Activated T-cell treated with anti-CD3 and anti-CD28 coated beads, Interleukin-2, amount 50 U/mL, for 48 hours (primary cell): ENCODE data around the gene EBF3.
"Not testable (repeated sequence)": the region's sequence is repeated elsewhere in the genome, so short reads cannot be mapped to it uniquely, and the experiment has no call there.

ENCODE experiments used
- DNase-seq, 2 experiments: peaks; one replicate each; pipeline ENCODE4 v3.0.0-alpha.2; 2020

Gene EBF3

DNA sequence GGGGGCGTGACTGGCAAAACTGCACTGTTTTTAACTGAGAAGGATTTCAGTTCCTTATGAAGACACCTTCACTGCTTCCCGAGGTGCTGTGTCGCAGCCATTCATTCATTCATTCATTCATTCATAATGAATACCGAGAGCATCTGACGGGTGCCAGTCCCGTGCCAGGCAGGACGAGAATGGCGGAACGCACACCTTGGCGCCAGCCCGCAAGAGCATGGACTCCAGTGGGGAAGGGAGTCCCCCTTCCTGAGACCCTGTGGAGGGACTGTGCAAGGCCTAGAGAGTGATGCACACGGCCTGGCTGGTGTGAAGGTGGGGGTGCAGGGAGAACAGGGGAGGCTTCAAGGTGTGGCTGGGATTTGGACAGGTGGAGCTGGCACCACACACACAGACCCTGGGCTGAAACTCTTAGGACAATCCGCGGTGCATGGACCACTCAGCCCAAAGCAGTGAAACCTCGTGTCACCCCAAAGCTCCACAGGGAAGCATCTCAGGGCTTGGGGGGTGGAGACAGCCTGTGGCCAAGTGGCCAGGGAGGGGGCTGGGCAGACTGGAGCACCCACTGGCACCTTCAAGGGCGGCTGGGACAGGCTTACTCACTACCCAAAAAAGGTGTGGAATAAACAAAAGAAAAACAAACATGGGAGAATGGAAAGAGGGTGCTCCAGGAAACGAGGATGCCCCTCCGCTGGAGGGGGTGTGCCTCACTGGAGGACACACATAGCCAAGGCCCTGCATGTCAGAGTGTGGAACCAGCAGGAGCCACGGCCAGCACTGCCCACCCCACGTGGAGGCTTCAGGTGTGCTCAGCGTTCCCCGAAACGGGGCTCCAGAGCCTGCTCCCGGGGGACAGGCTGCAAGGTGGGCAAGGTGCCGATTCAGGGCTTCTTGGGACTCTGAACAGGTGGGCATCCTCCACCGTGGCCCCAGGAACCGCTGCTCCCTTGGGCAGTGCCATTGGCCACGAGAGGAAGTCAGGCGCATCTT lies 37.7 kb downstream of the EBF3 start:
- DNase-seq: no peak

DNA sequence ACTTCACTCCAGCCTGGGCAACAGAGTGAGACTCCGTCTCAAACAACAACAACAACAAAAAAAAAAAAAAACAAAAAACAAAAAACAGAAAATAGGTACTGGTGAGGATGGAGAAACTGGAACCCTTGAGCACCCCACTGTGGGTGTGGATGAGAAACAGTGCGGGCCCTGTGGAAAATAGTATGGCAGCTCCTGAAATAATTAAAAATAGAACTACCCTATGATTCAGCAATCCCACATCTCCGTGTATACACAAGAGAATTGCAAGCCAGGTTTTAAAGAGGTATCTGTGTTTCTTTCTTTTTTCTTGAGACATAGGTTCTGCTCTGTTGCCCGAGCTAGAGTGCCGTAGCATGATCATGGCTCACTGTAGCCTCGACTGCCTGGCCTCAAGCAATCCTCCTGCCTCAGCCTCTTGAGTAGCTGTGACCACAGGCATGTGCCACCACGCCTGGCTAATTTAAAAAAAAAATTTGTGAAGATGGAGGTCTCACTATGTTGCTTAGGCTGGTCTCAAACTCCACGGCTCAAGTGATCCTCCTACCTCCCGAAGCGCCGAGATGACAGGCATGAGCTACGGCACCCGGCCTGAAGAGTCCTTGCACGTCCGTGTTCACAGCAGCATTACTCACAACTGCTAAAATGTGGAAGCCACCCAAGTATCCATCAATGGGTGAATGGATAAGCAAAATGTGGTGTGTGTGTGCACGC lies 39.5 kb downstream of the EBF3 start:
- DNase-seq: no peak

DNA sequence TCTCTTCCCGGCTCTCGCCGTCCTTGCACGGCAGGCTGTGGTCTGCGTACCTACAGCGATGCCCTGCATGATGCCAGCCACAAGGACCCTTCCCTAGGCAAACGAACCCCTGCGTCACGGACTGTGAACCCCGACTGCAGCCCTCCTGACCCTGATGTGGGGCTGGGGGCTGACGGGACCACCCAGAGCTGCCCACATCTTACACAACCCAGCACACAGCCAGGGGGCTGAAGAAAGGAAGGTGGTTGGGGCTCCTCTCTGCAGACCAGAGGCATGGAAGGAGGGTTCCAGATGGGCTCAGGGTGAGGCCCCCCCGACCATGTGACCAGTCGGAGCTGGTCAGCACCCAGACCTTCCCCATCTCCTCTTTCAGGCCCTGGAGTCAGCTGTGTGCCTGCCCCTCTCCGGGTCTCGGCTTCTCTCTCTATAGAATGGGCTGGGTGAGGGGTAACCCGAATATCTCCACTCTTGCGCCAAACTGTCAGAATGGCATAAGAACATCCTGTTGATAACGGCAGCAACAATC lies 41.4 kb downstream of the EBF3 start:
- DNase-seq: no peak

DNA sequence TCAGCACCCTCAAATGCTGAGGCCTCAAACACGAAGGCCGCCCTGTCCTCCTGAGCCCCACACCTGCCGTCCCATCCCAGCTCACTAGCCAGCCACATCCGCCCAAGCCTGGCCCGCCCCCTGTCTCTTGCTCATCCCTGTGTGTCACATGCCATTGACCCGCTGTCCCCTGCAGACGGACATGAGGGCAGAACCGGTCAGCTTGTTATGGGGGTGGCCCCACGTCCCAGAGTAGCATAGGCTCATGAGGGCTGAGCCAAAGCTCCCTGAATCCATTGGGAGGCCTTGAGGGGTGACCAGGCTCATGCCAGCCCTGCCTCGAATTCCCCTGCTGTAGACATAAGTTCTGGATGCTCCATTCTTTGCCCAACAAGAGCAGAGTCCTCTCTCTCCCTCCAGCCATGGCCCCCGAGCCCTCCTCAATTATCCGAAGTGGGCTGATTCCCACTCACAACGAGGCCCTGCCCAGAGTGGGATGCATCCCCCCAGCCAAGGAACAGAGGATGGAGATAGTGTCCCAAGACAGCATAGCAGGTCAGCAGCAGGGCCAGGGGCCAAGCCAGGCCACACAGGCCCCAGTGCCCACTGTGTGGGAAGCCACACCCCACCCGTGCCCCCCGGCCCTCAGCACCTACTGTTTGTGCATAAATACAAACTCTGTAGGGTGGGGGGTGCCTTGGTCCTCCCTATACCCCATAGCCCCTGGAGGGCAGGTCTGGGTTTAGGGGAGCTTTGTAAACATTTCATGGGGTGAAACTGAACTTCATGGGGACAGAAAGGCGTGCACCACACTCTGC lies 42.1 kb downstream of the EBF3 start:
- DNase-seq: no peak

DNA sequence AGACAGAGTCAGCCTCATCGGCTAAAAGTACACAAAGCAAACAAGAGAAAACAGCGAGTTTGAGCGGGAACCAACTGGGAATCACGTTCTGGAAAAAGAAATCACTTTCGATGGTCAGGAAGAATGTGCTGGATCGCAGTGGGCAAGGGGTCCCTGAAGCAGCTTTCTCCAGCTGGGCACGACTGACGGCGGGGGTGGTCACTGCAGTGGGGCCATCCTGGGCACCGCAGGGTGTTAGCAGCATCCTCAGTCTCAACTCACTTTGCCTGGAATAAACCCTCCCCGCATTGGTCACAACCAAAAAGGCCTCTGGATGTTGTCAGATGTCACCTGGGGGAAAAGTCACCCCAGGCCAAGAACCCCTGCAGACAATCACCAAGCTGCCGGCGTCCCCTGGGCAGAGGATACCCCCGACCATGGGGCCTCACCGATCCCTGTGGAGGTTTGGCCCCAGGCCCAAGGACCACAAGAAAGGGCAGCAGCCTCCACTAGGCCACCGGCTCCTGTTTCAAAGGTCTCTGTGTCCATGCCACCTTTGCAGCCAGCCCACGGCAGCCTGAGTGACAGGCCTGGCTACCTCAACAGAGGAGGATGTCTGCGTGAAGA lies 42.9 kb downstream of the EBF3 start:
- no peak for DNase-seq

DNA sequence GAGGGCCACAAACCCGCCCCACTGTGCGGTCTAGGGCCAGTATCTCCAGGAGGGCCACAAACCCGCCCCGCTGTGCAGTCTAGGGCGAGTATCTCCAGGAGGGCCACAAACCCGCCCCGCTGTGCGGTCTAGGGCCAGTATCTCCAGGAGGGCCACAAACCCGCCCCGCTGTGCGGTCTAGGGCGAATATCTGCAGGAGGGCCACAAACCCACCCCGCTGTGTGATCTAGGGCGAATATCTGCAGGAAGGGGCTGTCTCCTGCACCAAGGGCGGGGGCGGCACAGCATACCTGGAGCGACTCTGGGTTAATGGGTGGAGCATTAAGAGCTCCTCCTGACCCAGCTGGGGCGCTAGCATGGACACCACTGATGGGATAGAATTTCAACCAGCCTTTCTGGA lies 43.9 kb downstream of the EBF3 start:
- not testable (repeated sequence) for DNase-seq

DNA sequence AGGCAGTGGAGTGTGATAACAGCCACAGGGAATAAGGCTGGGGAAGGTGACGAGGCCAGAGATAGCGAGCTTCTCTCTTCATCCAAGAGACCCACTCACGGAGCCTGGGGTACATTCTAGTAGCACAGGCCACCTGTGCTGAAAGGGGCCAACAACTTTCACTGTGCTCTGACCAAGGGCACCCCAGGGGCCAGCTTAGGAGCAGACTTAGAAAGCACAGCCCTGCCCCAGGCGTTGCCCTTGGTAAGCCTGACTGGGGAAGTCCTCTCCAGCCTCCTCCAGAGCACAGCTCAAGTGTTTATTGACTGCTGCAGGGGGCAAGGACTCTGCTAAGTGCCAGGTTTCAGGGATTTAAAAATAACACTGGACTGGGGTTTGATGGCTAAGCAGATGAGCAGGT lies 44.7 kb downstream of the EBF3 start:
- no peak for DNase-seq

GRCh38 chr10:129918836-129919235 lies 45.2 kb downstream of the EBF3 start:
- DNase-seq: no peak

DNA sequence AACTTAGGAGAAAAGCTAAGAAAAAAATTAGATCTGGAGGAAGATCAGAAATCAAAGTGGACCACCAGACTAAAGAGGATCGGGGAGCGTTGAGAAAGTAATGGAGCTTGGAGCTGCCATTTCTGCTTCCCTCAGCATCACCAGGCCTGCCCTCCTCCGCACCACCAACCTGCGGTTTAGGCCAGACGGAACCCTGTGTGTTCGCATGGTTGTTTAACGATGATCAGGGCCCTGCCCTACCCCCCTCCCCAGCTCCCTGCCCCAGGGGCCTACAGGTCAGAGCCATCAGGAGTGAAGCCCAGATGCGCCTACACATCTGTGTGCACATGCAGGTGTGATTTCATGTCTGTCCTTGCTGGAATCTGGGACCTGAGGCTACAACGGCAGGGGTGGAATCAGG lies 45.7 kb downstream of the EBF3 start:
- no peak for DNase-seq

- DNase-seq: no peak
These were observed 46.1 kb downstream of the EBF3 start for GRCh38 chr10:129917936-129918335.

DNA sequence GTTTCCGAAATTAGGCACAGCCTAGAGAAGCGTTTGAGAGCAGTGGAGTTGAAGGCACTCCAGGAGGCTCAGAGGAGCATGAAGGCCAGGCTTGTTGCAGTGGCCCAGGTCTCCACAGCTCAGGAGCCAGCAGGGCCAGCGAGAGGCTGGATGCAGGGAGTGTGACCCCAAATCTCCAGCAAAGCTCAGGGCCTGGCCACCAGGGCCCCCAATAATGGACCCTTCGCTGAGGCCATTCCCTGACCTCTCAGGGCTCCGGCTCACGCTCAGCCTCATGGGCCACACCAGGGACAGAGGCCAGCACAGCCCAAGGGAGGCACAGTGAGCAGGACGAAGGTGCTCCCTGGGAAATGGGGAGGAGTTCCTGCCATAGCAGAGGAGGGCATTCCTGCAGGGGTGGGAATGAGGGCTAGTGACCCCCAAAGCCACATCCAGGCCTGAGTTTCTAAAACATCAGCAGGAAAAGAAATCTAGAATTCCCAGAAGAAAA lies 47.5 kb downstream of the EBF3 start:
- no peak for DNase-seq

DNA sequence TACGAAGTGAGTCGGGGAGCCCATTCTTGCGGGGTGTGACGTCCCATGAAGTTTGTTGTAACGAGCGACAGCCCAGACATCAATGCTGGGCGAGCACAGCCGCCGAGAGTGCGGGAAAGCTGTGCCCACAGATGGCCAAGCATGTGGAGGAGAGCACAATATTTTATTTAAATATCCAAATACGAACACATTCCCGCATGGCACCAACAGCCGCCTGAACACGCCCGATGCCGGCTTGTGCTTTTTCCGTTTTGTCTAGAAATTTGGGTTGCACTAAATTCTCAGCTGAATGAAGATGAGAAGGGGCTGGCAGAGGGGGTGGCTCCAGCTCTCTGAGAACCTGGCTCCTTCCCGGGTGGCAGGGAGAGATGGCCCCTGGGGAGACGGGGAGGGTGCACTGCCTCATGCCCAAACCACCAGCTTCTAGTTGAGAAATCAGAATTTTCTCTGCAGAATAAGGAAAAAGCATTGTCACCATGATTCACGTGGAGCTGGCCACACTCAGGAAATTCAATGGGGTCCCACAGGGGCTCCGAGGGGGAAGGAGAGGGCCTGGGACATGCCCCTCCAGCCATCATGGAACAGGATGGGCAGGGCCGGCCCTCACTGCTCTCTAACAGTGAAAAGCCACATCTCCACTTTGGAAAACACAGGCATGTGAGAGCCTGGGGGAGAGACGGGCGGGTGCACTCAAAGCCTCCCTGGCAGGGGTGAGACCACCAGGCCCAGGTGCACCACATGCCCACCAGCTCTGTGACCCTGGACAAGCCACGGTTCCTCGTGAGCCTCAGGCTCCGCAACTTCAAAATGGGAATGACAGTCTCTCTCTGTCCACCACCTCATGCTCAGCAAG lies 48.3 kb downstream of the EBF3 start:
- no peak for DNase-seq

DNA sequence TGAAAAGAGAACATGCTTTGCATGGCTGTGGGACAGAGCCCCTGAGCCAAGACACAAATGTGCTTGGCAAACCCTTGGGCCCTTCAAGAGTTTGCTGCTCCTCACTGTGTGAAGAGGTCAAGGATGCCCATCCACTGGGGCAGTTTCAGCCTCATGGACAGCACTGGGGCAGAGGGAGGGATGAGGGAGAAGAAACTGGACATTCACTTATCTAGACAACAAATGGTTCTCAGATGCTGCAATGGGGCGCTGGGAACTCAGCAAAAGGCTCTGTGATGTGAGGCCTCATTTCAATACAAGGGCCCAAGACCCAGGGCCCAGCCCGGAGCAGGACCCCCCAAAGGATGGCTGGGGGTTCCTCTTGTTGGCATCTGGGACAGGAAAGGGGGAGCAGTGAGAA lies 49.1 kb downstream of the EBF3 start:
- no peak for DNase-seq

DNA sequence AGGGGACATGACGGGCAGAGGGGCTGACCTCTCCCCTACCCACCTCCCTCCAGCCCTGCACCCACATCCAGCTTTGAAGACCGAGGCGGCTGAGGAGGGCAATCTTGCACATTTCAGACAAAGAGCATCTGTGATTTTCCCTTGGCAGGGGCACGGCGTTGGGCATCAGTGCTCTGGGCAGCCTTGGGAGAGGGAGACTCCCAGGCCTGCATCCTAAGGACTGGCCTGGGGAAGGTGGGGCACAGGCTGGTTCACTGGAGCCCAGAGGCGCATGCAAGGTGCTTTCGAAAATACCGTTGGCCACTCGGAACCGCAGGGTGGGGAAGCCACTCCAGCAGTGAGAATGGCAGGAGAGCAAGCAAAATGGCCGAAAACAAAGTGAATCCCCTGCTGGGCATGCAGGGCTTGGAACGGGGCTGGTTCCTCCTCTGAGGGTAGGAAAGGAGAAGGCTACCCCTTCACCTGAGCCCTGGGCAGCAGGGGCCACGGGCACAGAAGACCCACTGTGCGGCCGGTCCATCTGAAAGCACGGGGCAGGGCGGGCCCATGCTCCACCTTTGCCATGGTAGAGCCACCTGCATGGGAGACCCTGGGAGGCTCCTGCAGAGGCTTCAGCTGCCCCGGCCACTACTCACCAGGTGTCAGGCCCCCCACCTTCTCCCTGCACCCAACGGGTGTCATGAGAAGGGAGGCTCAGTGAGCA lies 49.8 kb downstream of the EBF3 start:
- DNase-seq: no peak

GRCh38 chr10:129912986-129913695 lies 50.9 kb downstream of the EBF3 start:
- no peak for DNase-seq

- DNase-seq: no peak
These were observed 51.7 kb downstream of the EBF3 start for GRCh38 chr10:129912166-129912917.

DNA sequence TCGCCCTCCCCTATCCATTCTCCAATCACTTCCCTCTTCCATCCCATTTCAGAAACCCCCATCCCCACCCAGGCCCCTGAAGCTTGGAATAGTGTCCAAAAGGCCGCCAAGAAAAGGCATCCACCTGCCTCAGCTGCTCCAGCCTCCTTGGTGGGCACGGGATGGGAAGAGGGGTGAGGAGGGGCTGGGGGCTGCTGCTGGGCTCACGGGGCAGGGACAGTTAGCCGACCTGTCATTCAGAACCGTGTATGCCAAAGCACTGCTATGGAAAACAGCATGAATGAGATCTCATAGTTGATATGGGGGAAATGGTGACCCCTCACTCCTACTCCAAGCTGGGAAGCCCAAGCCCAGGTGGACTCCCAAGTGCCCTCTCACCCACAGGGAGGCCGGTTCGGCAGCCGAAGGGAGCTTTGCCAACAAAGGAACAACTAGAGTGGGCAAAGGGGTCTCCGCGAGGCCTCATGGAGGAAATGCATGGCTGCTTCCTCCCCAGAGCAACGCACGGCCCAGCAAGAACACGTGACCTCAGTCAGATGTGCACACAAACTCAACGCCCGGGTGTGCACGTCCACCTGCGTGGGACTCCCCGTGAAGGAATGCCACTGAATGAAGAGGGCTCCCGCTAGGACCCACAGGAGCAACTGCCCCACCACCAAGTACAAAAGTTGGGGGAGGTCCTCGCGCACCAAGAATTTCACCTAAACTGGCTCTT lies 52.5 kb downstream of the EBF3 start:
- DNase-seq: no peak

GRCh38 chr10:129910861-129911260 lies 53.2 kb downstream of the EBF3 start:
- DNase-seq: no peak
